Measurements from ENCODE around the gene TPK1.

The TPK1 gene

GRCh38 chr7:144632724-144633123, 203.1 kb downstream of the TPK1 start:
- H3K4me3 ChIP-seq (ENCODE audit: low read depth, low read length), result no peak overlapping the region
- no peaks in the 10 kb centered on the region for H3K9me3 ChIP-seq (ENCODE audit: control insufficient read depth, insufficient read depth, low read depth, low read length)
- ChIA-PET POLR2A (no interaction called here), CTCF (interaction anchor here (1.0 kb wide), 1 partner anchor 10 kb away, joined by 3 read pairs; no protein-coding TSS in a partner anchor)
- no peaks in the 10 kb centered on the region for H3K36me3 ChIP-seq (ENCODE audit: control insufficient read depth in 2 of 2, insufficient read depth in 1 of 2, low read length in 2 of 2)
- H3K4me1 ChIP-seq (ENCODE audit: control insufficient read depth, insufficient read depth, low read length), result no peaks in the 10 kb centered on the region
- no peak for TF ChIP-seq SCRT2 (tag by site-specific recombination; IDR thresholded peaks at IDR 0.05)
- TF ChIP-seq ZNF394 (tag by site-specific recombination; IDR thresholded peaks at IDR 0.05; ENCODE audit: borderline replicate concordance), result no peak
- no peak for TF ChIP-seq SP3 (tag by site-specific recombination; IDR thresholded peaks at IDR 0.05)
- no peak for TF ChIP-seq BCL11A (tag by site-specific recombination; IDR thresholded peaks at IDR 0.05; ENCODE audit: low read depth)
- TF ChIP-seq ZNF610 (tag by site-specific recombination; IDR thresholded peaks at IDR 0.05; ENCODE audit: borderline replicate concordance), result no peak
- TF ChIP-seq HIC1 (tag by site-specific recombination; IDR thresholded peaks at IDR 0.05), result no peak
- no peak for TF ChIP-seq ZNF19 (tag by site-specific recombination; IDR thresholded peaks at IDR 0.05; ENCODE audit: low read depth)
- TF ChIP-seq ZBTB17 (tag by site-specific recombination; IDR thresholded peaks at IDR 0.05), result no peak
- TF ChIP-seq, protein P1, sequence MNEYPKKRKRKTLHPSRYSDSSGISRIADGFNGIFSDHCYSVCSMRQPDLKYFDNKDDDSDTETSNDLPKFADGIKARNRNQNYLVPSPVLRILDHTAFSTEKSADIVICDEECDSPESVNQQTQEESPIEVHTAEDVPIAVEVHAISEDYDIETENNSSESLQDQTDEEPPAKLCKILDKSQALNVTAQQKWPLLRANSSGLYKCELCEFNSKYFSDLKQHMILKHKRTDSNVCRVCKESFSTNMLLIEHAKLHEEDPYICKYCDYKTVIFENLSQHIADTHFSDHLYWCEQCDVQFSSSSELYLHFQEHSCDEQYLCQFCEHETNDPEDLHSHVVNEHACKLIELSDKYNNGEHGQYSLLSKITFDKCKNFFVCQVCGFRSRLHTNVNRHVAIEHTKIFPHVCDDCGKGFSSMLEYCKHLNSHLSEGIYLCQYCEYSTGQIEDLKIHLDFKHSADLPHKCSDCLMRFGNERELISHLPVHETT (tag by site-specific recombination; IDR thresholded peaks at IDR 0.05), result no peak
- TF ChIP-seq ZSCAN30 (tag by site-specific recombination; IDR thresholded peaks at IDR 0.05), result no peak
- no peak for TF ChIP-seq ZNF585B (tag by site-specific recombination; IDR thresholded peaks at IDR 0.05)
- TF ChIP-seq RBAK (tag by site-specific recombination; IDR thresholded peaks at IDR 0.05), result no peak
- no peak for TF ChIP-seq ZNF529 (tag by site-specific recombination; IDR thresholded peaks at IDR 0.05; ENCODE audit: insufficient replicate concordance)
- no peak for TF ChIP-seq ZNF548 (tag by site-specific recombination; IDR thresholded peaks at IDR 0.05)
- TF ChIP-seq ZNF341 (tag by site-specific recombination; IDR thresholded peaks at IDR 0.05; ENCODE audit: low read depth), result no peak
- TF ChIP-seq, protein P2, sequence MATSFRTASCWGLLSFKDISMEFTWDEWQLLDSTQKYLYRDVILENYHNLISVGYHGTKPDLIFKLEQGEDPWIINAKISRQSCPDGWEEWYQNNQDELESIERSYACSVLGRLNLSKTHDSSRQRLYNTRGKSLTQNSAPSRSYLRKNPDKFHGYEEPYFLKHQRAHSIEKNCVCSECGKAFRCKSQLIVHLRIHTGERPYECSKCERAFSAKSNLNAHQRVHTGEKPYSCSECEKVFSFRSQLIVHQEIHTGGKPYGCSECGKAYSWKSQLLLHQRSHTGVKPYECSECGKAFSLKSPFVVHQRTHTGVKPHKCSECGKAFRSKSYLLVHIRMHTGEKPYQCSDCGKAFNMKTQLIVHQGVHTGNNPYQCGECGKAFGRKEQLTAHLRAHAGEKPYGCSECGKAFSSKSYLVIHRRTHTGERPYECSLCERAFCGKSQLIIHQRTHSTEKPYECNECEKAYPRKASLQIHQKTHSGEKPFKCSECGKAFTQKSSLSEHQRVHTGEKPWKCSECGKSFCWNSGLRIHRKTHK (tag by site-specific recombination; IDR thresholded peaks at IDR 0.05), result no peak
- no peak for TF ChIP-seq ZNF560 (tag by site-specific recombination; IDR thresholded peaks at IDR 0.05; ENCODE audit: borderline replicate concordance)
- no peak overlapping the region for H3K27ac ChIP-seq (ENCODE audit: extremely low read depth, low read depth, low read length)

DNA sequence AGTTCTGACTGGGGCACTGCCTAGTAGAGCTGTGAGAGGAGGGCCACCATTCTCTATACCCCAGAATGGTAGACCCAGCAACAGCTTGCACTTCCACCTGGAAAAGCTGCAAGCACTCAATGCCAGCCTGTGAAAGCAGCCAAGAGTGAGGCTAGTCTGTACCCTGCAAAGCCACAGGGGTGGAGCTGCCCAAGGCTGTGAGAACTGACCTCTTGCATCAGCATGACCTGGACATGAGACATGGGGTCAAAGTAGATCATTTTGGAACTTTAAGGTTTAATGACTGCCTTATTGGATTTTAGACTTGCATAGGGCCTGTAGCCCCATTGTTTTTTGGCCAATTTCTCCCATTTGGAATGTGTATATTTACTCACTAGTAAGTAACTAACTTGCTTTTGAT, 206.3 kb downstream of the TPK1 start:
- H3K36me3 ChIP-seq (ENCODE audit: control insufficient read depth in 2 of 2, insufficient read depth in 1 of 2, low read length in 2 of 2), result no peaks in the 10 kb centered on the region
- ChIA-PET CTCF (interaction anchor here (0.6 kb wide), 1 partner anchor 98 kb away, joined by 3 read pairs; no protein-coding TSS in a partner anchor), POLR2A (no interaction called here)
- H3K4me1 ChIP-seq (ENCODE audit: control insufficient read depth, insufficient read depth, low read length), result no peaks in the 10 kb centered on the region
- H3K4me3 ChIP-seq (ENCODE audit: low read depth, low read length), result no peak overlapping the region
- no peak overlapping the region for H3K27ac ChIP-seq (ENCODE audit: extremely low read depth, low read depth, low read length)
- no peaks in the 10 kb centered on the region for H3K9me3 ChIP-seq (ENCODE audit: control insufficient read depth, insufficient read depth, low read depth, low read length)
- no peak for TF ChIP-seq RBAK (tag by site-specific recombination; IDR thresholded peaks at IDR 0.05)
- no peak for TF ChIP-seq ZNF600 (tag by site-specific recombination; IDR thresholded peaks at IDR 0.05)
- TF ChIP-seq SCRT2 (tag by site-specific recombination; IDR thresholded peaks at IDR 0.05), result no peak
- no peak for TF ChIP-seq ZBTB20 (tag by site-specific recombination; IDR thresholded peaks at IDR 0.05)
- no peak for TF ChIP-seq ZFP41 (tag by site-specific recombination; IDR thresholded peaks at IDR 0.05; ENCODE audit: borderline replicate concordance)
- no peak for TF ChIP-seq CTCF (tag by site-specific recombination; IDR thresholded peaks at IDR 0.05)
- TF ChIP-seq MYNN (tag by site-specific recombination; IDR thresholded peaks at IDR 0.05; ENCODE audit: borderline replicate concordance), result no peak
- TF ChIP-seq, protein P3, sequence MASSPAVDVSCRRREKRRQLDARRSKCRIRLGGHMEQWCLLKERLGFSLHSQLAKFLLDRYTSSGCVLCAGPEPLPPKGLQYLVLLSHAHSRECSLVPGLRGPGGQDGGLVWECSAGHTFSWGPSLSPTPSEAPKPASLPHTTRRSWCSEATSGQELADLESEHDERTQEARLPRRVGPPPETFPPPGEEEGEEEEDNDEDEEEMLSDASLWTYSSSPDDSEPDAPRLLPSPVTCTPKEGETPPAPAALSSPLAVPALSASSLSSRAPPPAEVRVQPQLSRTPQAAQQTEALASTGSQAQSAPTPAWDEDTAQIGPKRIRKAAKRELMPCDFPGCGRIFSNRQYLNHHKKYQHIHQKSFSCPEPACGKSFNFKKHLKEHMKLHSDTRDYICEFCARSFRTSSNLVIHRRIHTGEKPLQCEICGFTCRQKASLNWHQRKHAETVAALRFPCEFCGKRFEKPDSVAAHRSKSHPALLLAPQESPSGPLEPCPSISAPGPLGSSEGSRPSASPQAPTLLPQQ (tag by site-specific recombination; IDR thresholded peaks at IDR 0.05), result no peak
- TF ChIP-seq ZNF701 (tag by site-specific recombination; IDR thresholded peaks at IDR 0.05), result no peak
- TF ChIP-seq ZBTB21 (tag by site-specific recombination; IDR thresholded peaks at IDR 0.05), result no peak
- no peak for TF ChIP-seq WT1 (tag by site-specific recombination; IDR thresholded peaks at IDR 0.05)
- no peak for TF ChIP-seq ZNF785 (tag by site-specific recombination; IDR thresholded peaks at IDR 0.05)
- no peak for TF ChIP-seq ZNF843 (tag by site-specific recombination; IDR thresholded peaks at IDR 0.05)
- TF ChIP-seq ZNF175 (tag by site-specific recombination; IDR thresholded peaks at IDR 0.05), result no peak

Data from HEK293 (cell line).